DOHH2 (cell line): ENCODE results near the gene ANAPC13.

Source experiments
- H3F3A ChIP-seq: fragments of 200-600 bp; sonication (generic), shearing (Covaris generic); 2 replicates; pipeline ENCODE4 v1.6.0; 2016; ENCODE audit warnings: antibody characterized with exemption, mild to moderate bottlenecking; ENCODE audit not compliant: control insufficient read depth, insufficient read depth
- H3K27ac ChIP-seq: fragments of 200-600 bp; sonication (generic); 2 replicates; pipeline ENCODE4 v1.5.1; 2014; ENCODE audit warnings: low read depth, mild to moderate bottlenecking, low read length, moderate library complexity
- H3K27me3 ChIP-seq: fragments of 200-600 bp; sonication (generic); 2 replicates; pipeline ENCODE4 v1.6.1; 2014; ENCODE audit warnings: mild to moderate bottlenecking, low read length, mixed read lengths; ENCODE audit not compliant: control insufficient read depth
- H3K36me3 ChIP-seq: fragments of 200-600 bp; sonication (generic); 2 replicates; pipeline ENCODE4 v1.6.1; 2014; ENCODE audit warnings: mild to moderate bottlenecking, low read length, moderate library complexity, mixed read lengths; ENCODE audit not compliant: control insufficient read depth
- H3K4me1 ChIP-seq: fragments of 200-600 bp; sonication (generic); 2 replicates; pipeline ENCODE4 v1.6.1; 2014; ENCODE audit warnings: mild to moderate bottlenecking, low read length, mixed read lengths; ENCODE audit not compliant: control insufficient read depth
- H3K4me2 ChIP-seq: fragments of 200-600 bp; sonication (generic); 2 replicates; pipeline ENCODE4 v1.6.0; 2014; ENCODE audit warnings: mild to moderate bottlenecking, low read length, moderate library complexity
- H3K4me3 ChIP-seq: fragments of 200-600 bp; sonication (generic); 2 replicates; pipeline ENCODE4 v1.5.1; 2014; ENCODE audit warnings: mild to moderate bottlenecking, low read length, mixed read lengths
- H3K79me2 ChIP-seq: fragments of 200-600 bp; sonication (generic); 2 replicates; pipeline ENCODE4 v1.6.1; 2014; ENCODE audit warnings: mild to moderate bottlenecking, low read length, mixed read lengths; ENCODE audit not compliant: control insufficient read depth
- H3K9me2 ChIP-seq: fragments of 200-600 bp; sonication (generic); replicated peaks from 2 replicates; pipeline ENCODE4 v1.6.1; 2014; ENCODE audit warnings: mild to moderate bottlenecking, low read length, mixed read lengths; ENCODE audit not compliant: control insufficient read depth
- H3K9me3 ChIP-seq: fragments of 200-600 bp; sonication (generic); 2 replicates; pipeline ENCODE4 v1.6.1; 2014; ENCODE audit warnings: antibody characterized with exemption, low read length, mixed read lengths; ENCODE audit not compliant: control insufficient read depth, insufficient read depth
- H4K20me1 ChIP-seq: fragments of 200-600 bp; sonication (generic); 2 replicates; pipeline ENCODE4 v1.6.0; 2014; ENCODE audit warnings: low read depth, mild to moderate bottlenecking, antibody characterized with exemption, low read length, moderate library complexity; ENCODE audit not compliant: control insufficient read depth, insufficient read depth
- EZH2phosphoT487 ChIP-seq: fragments of 200-600 bp; sonication (generic); IDR thresholded peaks from 2 replicates; pipeline ENCODE4 v1.6.1; 2017; ENCODE audit warnings: borderline replicate concordance, mild to moderate bottlenecking, antibody characterized with exemption, low read length, moderate library complexity, mixed read lengths
- TF ChIP-seq, protein P1 (sequence below): fragments of 200-600 bp; sonication (generic); IDR thresholded peaks from one replicate; pipeline ENCODE4 v1.5.1; 2014; ENCODE audit warnings: antibody characterized with exemption, mild to moderate bottlenecking, low read depth, low read length; ENCODE audit not compliant: poor library complexity, severe bottlenecking

ANAPC13 gene

DNA sequence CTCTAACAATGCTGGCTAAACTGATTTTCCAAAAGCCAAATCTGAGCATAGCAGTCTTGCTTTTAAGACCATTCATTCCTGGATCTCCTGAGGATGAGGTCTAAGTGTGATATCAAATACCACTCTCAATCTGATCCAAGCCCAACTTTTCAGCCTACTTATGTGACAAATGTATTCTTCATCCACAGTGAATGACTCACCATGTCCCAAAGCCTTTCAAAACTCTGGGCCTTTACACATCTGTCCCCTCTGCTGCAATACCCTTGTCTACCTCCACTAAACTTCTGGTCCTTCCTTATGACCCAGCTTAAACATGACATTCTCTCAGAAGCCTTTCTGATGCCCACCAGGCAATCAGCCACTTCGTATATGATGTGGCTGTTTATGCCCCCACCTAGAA, 4.6 kb downstream of the ANAPC13 start:
- H3K36me3 ChIP-seq: peaks cover 81% of the 10 kb centered on the region
- no peaks in the 10 kb centered on the region for H3F3A ChIP-seq

DNA sequence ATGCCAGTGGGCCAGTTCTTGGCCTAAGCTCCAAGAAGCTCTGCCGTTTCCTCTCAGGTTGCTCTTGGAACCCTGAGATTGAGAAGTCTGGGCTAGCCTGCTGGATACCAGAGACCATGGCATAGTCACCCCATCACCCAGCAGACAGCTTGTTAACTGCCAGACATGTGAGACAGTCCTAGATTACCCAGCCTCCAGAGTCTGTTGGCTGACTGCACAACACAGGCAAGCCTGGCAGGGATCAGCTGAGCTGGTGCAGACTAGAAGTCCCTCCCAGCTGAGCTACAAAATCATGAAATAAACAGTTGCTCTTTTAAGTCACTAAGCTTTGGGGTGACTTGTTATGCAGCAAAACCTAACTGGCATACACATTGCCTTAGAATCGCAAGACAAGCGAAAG, 5.2 kb downstream of the ANAPC13 start:
- H3K27me3 ChIP-seq: no peaks in the 10 kb centered on the region
- H3K36me3 ChIP-seq: peaks cover 80% of the 10 kb centered on the region
- H3K4me1 ChIP-seq: peaks cover 15% of the 10 kb centered on the region
- H3K4me2 ChIP-seq: no peak overlapping the region
- TF ChIP-seq, protein P1, sequence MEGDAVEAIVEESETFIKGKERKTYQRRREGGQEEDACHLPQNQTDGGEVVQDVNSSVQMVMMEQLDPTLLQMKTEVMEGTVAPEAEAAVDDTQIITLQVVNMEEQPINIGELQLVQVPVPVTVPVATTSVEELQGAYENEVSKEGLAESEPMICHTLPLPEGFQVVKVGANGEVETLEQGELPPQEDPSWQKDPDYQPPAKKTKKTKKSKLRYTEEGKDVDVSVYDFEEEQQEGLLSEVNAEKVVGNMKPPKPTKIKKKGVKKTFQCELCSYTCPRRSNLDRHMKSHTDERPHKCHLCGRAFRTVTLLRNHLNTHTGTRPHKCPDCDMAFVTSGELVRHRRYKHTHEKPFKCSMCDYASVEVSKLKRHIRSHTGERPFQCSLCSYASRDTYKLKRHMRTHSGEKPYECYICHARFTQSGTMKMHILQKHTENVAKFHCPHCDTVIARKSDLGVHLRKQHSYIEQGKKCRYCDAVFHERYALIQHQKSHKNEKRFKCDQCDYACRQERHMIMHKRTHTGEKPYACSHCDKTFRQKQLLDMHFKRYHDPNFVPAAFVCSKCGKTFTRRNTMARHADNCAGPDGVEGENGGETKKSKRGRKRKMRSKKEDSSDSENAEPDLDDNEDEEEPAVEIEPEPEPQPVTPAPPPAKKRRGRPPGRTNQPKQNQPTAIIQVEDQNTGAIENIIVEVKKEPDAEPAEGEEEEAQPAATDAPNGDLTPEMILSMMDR: no peak
- TF ChIP-seq EZH2phosphoT487: no peak
- no peaks in the 10 kb centered on the region for H3F3A ChIP-seq
- no peak overlapping the region for H3K4me3 ChIP-seq
- no peaks in the 10 kb centered on the region for H3K9me3 ChIP-seq
- H3K27ac ChIP-seq: no peak overlapping the region
- H4K20me1 ChIP-seq: no peaks in the 10 kb centered on the region
- peaks cover 30% of the 10 kb centered on the region for H3K79me2 ChIP-seq
- no peaks in the 10 kb centered on the region for H3K9me2 ChIP-seq

More for the DNA sequence above, 4.6 kb downstream of the ANAPC13 start:
- Histone ChIP-seq H3K27me3 (no peaks in the 10 kb centered on the region), H3K4me3 (no peak overlapping the region), H3K79me2 (peaks cover 31% of the 10 kb centered on the region), H3K4me2 (no peak overlapping the region), H3K4me1 (peaks cover 15% of the 10 kb centered on the region), H3K27ac (no peak overlapping the region), H3K9me3 (no peaks in the 10 kb centered on the region), H4K20me1 (no peaks in the 10 kb centered on the region), H3K9me2 (no peaks in the 10 kb centered on the region)
- no peak for TF ChIP-seq EZH2phosphoT487
- TF ChIP-seq, protein P1: no peak

DNA sequence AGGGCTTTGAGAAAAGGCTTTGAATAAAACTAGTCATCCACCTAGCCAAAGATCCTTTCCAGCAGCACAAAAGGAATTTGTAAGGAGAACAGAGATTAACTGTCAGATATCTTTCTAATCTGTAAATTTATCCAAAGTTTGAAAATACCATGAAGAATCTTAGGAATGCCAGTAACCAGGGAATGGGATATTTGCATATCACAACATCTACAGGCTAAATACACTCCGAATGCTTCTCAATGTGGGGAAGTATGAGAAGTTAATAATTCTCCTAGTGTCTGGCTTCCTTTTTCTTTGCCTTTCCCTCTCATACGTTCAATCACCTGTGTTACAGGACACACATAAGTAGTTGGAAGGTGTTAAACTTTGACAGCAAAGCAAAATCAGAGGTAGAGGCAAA, 7.8 kb downstream of the ANAPC13 start:
- TF ChIP-seq, protein P1: no peak
- TF ChIP-seq EZH2phosphoT487: no peak
- Histone ChIP-seq H3K27ac (no peak overlapping the region), H3K4me1 (no peaks in the 10 kb centered on the region), H3K27me3 (no peaks in the 10 kb centered on the region), H3K9me3 (no peaks in the 10 kb centered on the region), H3K4me3 (no peak overlapping the region), H4K20me1 (no peaks in the 10 kb centered on the region), H3K36me3 (peaks cover 64% of the 10 kb centered on the region), H3K9me2 (no peaks in the 10 kb centered on the region), H3K4me2 (no peak overlapping the region), H3K79me2 (peaks cover 5% of the 10 kb centered on the region), H3F3A (0 out of 2 replicates have a peak, but pooled peaks cover 3% of the 10 kb centered on the region)

DNA sequence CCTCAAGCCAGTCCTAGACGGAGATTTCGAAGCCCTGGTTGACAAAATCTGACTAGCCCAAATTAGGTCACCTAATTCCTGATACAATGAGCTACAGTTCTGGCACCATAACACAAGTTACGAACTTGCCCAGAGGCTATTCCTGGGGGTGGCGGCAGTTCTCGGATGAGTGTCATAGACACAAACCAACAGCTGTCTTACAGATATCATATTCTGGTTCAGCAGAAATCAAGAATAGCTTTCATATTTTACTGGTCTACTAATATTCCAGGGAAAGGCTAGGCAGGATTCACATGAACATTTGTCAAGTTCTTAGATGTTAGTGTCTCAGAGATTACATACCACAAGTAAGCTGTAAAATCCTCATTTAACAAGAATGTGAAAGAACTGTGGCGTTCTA, 8.8 kb downstream of the ANAPC13 start:
- H4K20me1 ChIP-seq: no peaks in the 10 kb centered on the region
- H3K4me2 ChIP-seq: no peak overlapping the region
- no peaks in the 10 kb centered on the region for H3K4me1 ChIP-seq
- H3K79me2 ChIP-seq: no peaks in the 10 kb centered on the region
- no peak overlapping the region for H3K27ac ChIP-seq
- peaks cover 54% of the 10 kb centered on the region for H3K36me3 ChIP-seq
- no peak overlapping the region for H3K4me3 ChIP-seq
- H3K27me3 ChIP-seq: no peaks in the 10 kb centered on the region
- TF ChIP-seq EZH2phosphoT487: no peak
- TF ChIP-seq, protein P1: no peak
- no peaks in the 10 kb centered on the region for H3K9me3 ChIP-seq
- no peaks in the 10 kb centered on the region for H3K9me2 ChIP-seq
- H3F3A ChIP-seq: 0 out of 2 replicates have a peak, but pooled peaks cover 3% of the 10 kb centered on the region
